T follicular helper cell (primary cell): ENCODE results near the gene PTPRM.
"Not testable (repeated sequence)": the region's sequence is repeated elsewhere in the genome, so short reads cannot be mapped to it uniquely, and the experiment has no call there.

Experiments used
- DNase-seq: peaks from one replicate; pipeline ENCODE4 v3.0.0-alpha.2; 2020; ENCODE audit warnings: low read depth

The PTPRM gene

DNA sequence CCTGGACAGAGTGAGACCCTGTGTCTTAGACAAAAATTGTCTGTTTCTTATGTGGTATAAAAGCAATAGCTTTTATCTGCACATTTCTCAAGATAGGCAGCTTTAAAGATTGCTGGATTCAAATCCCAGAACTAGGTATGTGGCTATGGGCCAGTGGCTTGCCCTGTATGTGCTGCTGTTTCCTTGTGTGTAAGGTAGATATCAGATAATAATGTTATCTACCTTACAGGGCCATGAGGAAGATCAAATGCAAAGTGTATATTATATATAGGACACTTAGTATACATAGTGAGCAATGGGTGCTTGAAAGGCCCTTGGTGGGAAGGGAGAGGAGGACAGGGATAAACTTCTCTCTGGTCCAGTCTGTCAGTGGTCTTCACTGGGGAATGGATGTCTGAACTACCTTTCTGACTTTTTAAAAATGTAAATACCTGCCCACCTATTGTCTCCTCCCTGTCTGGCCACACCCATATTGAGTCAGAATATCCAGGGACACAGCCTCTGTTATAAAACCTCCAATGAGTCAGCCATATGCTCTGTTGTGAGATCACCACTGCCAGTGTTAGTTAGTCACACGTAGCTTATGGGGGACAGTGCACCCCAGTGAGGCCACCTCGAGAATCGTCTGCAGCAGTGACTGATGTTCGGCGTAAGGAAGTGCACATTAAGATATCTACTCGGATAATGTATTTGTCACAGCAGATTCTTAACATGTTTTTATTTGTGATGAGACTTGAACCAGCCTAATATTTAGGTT is 383.4 kb downstream of the PTPRM start:
- DNase-seq, result no peak

DNA sequence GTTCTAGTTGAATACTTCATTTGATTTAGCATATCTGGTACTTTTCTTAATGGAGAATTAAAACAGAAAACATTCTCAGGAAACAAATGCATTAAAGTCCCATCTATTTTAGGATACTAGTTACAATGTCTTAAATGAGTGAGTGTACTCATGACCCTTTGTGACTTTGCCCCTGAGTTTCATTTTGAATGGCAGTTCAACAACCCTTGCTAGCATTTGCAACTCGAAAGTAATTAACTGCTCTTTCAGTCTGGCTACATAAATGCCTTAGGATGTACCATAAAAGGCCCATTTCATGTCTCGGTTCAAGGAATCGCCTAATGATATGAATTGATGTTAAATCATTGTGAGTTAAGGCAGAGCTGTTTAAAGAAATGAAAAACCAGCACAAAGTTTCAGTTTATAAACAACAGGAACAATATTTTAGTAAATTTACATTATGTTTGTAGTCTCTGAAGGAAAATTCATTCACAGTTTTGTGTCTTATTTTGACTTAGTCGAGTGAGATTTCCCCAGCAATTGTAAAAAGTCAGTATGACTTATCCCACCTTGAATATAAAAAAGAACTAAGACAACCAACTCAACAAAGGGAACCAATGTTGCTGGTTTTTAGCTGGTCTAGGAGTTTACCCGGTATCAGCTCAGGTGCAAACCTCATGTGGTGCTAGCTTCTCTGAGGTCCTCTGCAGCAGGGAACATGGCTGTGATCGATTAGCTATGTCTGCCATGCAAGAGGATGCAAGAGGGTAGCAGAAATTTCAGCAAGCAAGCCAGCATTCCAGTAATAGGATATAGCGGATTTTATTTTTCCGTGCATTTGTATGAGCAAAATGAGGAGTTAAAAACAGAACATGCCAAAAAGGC is 386.2 kb downstream of the PTPRM start:
- no peak for DNase-seq

DNA sequence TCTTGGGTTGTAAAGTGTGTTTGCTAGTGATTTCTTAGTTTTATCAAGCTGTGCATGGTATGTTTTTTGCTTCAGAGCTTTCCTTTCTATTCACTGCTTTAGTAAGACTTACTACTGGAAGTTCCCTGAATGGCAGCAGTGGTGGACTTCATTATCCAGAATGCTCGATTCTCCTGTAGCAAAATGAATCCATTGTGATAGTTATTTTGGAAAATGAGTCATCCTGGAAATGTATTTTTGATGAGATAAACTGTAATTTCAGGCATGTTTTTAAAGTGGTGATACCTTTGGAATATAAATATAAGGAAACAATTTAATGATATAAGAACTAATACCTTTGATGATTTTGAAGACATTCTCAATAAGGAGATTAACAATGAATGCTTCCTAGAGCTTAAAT is 387.1 kb downstream of the PTPRM start:
- no peak for DNase-seq

DNA sequence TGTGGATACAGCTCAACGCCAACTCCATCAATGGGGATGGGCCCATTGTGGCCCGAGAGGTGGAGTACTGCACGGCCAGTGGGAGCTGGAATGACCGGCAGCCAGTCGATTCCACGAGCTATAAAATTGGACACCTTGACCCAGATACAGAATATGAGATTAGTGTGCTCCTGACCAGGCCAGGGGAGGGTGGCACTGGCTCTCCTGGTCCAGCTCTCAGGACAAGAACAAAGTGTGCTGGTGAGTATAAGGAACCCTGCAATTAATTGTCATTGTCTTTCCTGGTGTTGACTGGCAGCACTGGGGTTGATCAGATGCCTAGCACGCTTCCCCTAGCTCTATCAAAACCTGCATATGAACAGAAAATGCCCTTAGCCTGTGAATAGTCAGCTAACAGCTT is 388.1 kb downstream of the PTPRM start:
- DNase-seq, result no peak

DNA sequence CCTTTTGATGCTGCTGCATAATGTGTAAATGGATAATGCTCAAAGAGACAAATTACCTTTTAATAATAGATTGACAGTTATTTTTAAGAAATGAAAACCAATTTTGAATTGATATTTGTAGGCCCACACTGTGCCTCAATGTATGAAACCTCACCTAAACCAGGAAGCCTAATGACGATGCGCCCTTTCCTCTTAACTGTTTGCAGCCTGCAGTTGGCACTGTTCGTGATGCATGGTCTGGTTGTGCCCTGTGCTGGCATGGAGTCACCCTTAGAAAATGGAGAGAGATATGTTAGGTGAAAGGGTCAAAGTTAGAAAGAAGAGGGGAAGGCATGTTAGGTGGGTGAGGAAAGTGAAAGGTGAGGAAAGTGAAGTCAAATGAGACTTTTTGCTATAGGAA is 390.2 kb downstream of the PTPRM start:
- DNase-seq, result no peak

DNA sequence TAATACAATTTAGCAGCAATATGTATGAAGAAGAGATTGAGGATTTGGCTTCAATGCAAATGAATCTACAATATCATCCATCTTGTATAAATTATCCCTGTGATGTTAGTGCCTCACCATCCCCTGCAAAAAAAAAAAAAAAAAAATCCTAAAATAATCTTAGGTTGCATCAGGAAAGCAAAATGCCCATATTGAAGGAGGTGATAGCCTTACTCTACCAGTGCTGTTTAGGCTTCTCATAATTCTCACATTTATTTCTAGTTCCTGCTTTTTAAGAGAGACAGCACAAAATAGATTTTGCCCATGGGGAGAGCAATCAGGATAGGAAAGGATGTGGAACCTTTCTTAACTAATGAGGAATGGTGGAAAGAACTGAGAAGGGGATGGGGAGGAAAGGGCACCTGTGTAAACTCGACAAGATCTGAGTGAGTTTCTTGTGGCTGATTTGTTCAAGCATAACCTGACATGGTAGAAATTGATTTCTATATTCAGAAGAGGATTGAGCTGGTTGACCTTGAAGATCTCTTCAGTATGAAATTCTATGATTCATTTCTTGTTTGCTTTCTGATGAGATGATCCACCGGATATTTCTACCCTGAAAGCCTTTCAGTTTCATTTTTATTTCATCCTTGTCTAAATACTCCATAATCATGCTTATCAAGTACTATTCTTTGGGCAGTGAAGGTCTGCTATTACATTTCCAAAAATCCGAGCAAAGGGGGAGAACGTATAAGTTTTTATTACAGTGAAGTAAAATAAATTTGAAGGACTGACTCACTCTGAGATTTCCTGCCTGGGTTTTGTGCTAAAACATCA is 391.2 kb downstream of the PTPRM start:
- no peak for DNase-seq

DNA sequence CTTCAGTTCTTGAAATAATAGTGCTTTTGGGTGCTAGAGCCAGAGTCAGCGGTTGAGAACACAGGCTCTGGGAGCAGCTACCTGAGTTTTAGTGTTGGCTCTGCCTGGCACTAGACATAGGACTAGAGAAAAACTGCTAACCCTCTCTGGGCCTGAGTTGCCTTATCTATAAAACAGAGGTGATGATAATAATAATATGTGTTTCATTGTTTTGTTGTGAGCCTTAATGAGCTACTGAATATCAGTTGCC is 391.7 kb downstream of the PTPRM start:
- no peak for DNase-seq

DNA sequence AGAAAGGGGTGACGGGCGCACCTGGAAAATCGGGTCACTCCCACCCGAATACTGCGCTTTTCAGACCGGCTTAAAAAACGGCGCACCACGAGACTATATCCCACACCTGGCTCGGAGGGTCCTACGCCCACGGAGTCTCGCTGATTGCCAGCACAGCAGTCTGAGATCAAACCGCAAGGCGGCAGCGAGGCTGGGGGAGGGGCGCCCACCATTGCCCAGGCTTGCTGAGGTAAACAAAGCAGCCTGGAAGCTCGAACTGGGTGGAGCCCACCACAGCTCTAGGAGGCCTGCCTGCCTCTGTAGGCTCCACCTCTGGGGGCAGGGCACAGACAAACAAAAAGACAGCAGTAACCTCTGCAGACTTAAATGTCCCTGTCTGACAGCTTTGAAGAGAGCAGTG is 399.6 kb downstream of the PTPRM start:
- not testable (repeated sequence) for DNase-seq

DNA sequence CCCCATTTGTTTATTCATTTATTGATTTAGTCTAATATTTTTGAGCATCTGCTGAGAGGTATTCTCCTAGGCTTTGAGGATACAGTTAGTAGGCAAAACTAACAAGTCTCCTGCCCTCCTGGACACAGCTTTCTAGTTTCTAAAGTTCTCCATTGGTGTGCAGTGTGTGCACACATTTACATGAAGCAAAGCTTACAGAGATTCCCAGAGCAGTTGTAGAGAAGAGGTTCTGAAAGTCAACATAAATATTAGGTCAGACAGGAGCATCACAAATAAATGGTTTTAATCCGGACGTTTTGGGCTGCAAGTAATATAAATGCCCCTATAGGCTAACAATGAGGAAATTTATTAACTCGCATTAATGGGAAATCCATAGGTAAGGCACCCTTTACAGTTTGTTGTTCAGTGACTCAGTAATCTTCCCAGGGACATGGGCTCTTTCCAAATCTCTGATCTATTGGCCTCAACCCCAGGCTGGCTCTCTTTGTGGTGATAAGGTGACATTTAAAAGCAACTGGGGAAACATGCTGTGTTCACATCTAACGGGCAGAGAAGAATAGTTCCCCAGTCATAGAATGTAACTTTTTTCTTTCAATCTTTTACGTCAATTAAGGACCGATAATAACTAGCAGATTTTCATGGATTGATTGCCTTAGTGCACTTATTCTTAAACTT is 407.2 kb downstream of the PTPRM start:
- DNase-seq, result no peak

DNA sequence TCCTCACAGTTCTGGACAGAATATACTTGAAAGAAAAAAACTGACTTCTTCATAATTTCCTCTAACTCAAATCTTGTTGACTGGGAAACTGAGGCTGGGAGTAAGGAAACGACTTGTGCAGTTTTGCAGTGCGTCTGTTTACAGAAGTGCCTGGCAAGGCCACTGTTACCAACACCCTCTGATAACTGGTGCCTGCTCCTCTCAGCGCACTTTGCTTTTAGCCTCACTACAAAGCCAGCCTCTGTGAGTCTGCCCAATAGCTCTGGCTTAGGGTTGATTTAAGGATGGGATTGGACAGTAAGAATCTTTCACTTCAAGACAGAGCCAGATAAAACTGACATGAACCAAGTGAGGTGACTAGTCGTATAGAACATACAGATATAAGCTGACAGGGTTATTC is 410.8 kb downstream of the PTPRM start:
- no peak for DNase-seq

DNA sequence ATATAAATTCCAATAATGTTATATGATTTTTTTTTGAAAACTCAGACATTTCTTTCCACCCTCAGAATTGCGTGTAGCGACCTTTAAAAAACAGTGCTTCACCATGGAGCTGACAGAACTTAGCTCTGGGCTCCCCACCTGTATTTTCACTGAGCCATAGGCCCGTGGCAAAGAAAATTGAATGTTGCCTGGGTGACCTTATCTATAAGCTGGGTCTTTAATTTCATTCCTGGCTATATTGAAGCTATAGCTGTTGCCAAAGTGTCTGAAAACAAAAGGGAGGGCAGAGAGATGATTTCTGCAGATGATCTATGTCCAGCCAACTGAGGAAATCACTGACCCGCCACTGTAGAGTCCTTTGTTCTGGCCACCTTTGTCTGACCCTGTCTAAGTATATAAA is 411.7 kb downstream of the PTPRM start:
- no peak for DNase-seq

DNA sequence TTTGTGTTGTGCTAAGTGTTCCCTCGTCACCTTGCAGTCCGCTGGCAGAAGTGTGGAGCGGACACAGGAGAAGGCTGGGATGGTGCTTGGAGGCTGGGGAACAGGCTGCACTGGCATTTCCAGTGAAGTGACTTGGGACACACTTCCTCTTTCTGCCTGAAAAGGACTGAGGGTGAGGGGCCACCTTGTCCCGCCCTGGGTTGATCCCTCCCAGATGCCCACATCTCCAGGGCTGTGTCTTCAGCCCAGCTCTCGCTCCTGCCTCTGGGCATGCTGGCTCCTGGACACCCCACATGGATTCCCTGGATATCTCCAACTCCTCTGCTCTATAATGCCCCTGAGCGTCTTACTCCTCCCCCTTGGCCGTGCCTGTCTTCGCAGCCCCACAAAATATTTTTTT is 412.6 kb downstream of the PTPRM start:
- no peak for DNase-seq

DNA sequence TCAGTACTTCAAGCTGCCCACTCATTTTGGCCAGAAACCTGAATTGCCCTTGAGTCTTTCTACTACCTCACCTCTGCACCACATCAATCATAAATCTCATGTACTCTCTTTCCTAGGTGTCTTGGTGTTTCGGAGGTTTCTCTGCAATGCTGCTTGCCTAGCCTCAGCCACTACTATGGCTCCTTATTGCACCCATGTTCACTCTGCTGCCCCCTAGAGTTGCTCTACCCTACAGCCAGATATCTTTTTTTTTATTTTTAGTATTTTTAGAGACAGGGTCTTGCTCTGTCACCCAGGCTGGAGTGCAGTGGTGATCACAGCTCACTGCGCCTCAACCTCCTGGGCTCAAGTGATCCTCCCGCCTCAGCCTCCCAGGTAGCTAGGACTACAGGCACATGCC is 413.0 kb downstream of the PTPRM start:
- DNase-seq, result no peak

DNA sequence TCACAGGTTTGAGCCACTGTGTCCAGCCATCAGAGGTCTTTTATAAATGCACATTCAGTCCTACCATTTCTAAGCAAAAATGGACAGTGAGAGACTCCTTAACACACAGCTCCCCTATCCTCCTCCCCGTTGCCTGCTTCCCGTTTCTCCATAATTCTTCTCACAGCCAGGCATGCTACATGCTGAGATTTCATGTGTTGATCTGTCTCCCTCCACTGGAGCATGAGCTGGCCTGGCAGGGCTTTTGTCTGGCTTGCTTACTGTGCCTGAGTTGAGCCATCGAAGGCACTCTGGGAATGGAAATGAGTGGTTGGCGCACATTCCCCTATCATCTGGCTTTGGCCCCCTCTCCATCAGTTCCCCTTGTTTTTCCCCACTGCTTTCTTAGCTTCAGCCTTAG is 413.5 kb downstream of the PTPRM start:
- DNase-seq, result no peak

DNA sequence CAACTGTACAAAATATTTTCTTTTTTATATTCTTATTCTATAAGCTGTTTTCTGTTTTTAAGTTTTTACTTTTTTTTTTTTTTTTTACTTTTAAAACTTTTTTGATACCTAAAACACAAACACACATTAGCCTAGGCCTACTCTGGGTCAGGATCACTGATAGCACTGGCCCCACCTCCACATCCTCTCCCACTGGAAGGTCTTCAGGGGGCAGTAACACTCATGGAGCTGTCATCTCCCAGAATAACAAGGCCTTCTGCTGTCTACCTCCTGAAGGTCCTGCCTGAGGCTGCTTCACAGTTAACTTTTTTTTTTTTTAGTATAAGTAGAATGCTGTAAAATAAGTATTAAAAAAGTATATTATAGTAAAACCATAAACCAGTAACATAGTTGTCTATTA is 415.1 kb downstream of the PTPRM start:
- DNase-seq, result no peak

DNA sequence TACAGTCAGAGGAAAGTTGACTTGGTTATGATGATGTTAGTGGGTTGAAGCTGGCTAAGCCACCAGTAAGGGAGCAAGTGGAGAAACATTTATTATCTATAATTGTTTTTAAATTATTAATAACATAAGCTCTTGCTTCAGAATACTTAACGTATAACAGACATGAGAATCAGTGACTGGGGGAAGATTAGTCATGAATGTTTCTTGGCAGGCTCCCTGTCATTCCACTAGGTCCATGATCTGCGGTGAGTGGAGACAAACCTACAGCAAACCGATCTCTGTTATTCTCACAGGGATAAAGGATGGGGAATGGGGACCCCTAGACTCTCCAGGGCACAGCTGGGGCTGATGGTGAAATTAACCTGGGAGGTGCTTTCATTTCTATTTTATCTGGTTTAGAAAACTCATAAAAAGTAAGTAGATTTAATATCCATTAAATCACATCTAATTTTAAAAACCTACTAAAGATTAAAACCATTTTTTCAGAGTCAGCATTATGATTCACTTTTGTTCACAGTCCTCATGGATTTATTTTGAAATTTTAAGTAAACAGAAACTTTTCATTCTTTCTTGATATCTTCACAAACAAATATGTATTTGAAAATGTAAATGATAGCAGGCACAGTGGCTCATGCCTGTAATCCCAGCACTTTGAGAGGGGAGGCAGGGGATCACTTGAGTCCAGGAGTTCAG is 420.3 kb downstream of the PTPRM start:
- no peak for DNase-seq

DNA sequence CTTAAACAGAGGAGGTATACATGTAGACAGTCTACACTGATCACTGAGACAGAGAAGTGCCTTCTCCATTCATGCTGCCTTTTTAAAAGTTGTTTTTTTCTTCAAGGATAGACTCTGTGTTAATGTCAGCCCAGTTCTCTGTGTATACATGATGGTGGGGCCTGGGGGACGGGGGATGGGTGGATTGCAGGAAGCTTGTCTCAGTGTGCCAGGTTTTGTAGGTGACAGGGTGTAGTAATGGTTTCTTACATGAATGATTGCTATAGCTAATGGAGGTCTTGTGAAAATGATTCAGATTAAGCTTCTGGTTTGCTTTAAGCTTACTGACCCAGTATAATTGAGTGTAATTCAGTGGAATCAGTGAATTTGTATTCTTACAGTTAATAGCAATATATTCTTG is 423.6 kb downstream of the PTPRM start:
- DNase-seq, result no peak

DNA sequence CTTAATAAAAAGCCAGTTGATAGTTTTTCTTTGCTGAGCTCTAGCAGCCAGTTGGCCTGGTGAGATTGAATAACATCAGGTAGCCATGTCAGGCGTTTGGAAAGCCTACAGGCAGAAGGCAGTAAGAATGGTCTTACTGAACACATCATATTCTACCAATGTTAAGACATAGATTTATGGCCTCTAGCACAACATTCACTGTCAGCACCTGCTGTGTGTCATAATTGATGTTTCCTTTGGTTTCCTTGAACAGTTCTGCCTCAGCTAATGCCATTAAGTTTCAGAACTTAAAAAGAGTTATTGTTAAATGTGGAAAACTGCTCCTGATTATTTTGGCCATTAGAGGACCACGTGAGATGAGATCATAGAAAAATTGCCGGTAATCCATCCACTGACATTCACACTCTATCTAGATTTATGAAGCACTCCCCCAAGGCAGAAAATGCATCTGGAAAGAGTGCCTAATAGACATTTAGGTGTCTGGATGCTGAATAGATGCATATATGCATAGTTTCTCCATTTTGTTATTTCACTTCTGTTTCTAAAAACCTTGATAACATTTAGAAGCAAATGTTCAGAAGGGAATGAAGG is 434.7 kb downstream of the PTPRM start:
- no peak for DNase-seq

DNA sequence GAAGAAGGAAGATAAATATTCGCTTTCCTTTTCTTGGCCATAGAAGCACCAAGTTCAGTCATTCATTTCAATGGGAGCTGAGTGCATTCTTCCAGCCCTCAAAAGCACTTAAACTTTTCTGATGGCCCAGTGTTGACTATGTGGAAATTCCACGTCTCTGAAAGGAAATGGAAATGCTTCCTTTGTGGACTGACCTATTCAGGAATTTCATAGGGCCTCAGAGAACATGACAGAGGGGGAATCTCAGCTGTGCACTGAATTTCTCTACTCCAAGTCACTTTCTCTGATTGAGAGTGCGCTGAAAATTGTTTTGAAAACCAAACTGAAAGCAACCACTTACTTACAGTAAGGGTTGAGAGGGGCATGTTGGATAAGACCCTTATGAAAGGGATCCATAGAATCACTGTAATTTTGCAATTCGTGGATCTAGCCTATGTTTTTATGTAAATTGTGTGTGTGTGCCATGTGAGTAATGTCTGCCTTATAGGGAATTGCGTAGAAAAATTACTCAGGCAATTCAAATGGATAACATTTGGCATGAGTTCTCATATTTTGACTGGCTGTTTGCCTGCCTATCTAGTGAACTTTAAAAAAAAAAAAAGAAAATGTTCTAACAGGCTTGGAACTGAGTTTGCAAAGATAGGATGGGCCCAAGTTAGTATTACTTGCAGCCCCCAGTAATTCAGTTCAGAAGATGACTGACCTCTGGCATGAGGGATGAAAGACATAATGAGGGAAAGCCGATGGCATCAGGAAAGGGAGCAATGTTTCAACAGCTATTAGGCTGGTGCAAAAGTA is 437.0 kb downstream of the PTPRM start:
- DNase-seq, result no peak

DNA sequence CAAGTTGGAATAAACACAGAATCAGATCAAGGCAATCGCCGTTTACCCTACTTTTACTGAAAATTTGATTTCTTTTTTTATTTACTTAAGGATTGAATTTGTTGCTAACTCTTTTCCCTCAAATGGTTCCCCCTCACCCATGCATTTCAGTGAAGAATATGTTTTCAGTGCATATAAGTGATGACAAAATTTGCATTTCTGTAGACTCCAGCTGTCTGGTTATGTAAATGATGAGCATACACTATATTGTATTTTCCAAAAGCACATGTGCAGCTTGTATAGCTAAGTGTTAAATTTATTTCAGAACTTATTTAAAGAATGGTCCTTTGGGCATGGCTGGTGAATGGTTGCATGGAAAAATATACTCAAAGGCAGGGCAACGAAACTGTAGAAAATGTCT is 437.7 kb downstream of the PTPRM start:
- DNase-seq, result no peak
